Uterus (tissue), 4 donors: ENCODE measurements around the gene SH3PXD2B. TPM values are rescaled to one million over a fixed set of nuclear protein-coding genes. Genes with fewer than 3 reads are reported as not detected.

Experiments used
- DNase-seq, 2 donors: peaks; one replicate each; pipeline ENCODE4 v3.0.0-alpha.2; 2019 to 2020
- H3K27ac ChIP-seq, 2 donors: fragments of 200-600 bp; sonication (generic); 1 replicate in 1 of 2; 2 replicates in 1 of 2; pipeline ENCODE4 v1.5.1; 2016 to 2018
- H3K27me3 ChIP-seq, 2 donors: fragments of 200-600 bp; sonication (generic); one replicate each; pipeline ENCODE4 v1.5.1; 2018 to 2019; ENCODE audit warnings: control low read depth in 1 of 2
- H3K36me3 ChIP-seq, 2 donors: fragments of 200-600 bp; sonication (generic); one replicate each; pipeline ENCODE4 v1.5.1; 2019; ENCODE audit warnings: control low read depth in 1 of 2
- H3K4me1 ChIP-seq, 2 donors: fragments of 200-600 bp; sonication (generic); one replicate each; pipeline ENCODE4 v1.5.1; 2018 to 2019; ENCODE audit warnings: control low read depth in 1 of 2
- H3K4me3 ChIP-seq, 2 donors: fragments of 200-600 bp; sonication (generic); 1 replicate in 1 of 2; 2 replicates in 1 of 2; pipeline ENCODE4 v1.5.1; 2018 to 2019; ENCODE audit warnings: mild to moderate bottlenecking in 1 of 2
- H3K9me3 ChIP-seq, 2 donors: fragments of 200-600 bp; sonication (generic); one replicate each; pipeline ENCODE4 v1.5.1; 2019; ENCODE audit warnings: control low read depth in 1 of 2
- CTCF ChIP-seq, 4 experiments: fragments of 200-600 bp in 2 of 4; fragments of 450-650 bp in 2 of 4; sonication (generic) in 2 of 4; IDR thresholded peaks; one replicate each; pipeline ENCODE4 v1.5.1; 2016 to 2019; ENCODE audit warnings: antibody characterized with exemption in 4 of 4, mild to moderate bottlenecking in 2 of 4, moderate library complexity in 1 of 4
- POLR2A ChIP-seq, 2 donors: fragments of 450-650 bp; IDR thresholded peaks; one replicate each; pipeline ENCODE4 v1.6.1; 2016; ENCODE audit warnings: antibody characterized with exemption in 2 of 2, mild to moderate bottlenecking in 1 of 2, moderate library complexity in 1 of 2
- intact Hi-C: fragments of 100-400 bp; cut with DNase I; formaldehyde crosslinking; loops from one replicate; pipeline ENCODE4 v1.15.1; 2023; ENCODE audit warnings: low total_unique reads
- total RNA-seq, 4 donors: library from RNA; depleted of rRNA in 3 of 4; stranded (reverse); fragments of >200 nt in 3 of 4; gene quantifications; one replicate each; pipeline versions ENCODE4 v1.1.0 to v1.2.4, GENCODE V29; 2014 to 2023
- donor health status: DM: yes; HTN: yes; CAD: no.

Gene SH3PXD2B
- total RNA-seq, 4 donors from 2014 or later, result 26.1 to 82.6 (median 31.0) TPM

- H3K4me1 ChIP-seq, result peaks cover 8 to 14% of the 10 kb centered on the region in 2 donors
- intact Hi-C loops, result no loop called here
- DNase-seq, result no peak
- no peaks in the 10 kb centered on the region for H3K9me3 ChIP-seq
- H3K36me3 ChIP-seq, result no peaks in the 10 kb centered on the region
- no peaks in the 10 kb centered on the region for H3K27me3 ChIP-seq
- H3K27ac ChIP-seq, result peak overlapping the region; percentile 93 to 95
- H3K4me3 ChIP-seq, result no peak overlapping the region
- TF ChIP-seq CTCF (IDR thresholded peaks at IDR 0.05) (no peak), POLR2A (IDR thresholded peaks at IDR 0.05) (no peak)
These were observed 24.0 kb downstream of the SH3PXD2B start for GRCh38 chr5:172430354-172430753.

DNA sequence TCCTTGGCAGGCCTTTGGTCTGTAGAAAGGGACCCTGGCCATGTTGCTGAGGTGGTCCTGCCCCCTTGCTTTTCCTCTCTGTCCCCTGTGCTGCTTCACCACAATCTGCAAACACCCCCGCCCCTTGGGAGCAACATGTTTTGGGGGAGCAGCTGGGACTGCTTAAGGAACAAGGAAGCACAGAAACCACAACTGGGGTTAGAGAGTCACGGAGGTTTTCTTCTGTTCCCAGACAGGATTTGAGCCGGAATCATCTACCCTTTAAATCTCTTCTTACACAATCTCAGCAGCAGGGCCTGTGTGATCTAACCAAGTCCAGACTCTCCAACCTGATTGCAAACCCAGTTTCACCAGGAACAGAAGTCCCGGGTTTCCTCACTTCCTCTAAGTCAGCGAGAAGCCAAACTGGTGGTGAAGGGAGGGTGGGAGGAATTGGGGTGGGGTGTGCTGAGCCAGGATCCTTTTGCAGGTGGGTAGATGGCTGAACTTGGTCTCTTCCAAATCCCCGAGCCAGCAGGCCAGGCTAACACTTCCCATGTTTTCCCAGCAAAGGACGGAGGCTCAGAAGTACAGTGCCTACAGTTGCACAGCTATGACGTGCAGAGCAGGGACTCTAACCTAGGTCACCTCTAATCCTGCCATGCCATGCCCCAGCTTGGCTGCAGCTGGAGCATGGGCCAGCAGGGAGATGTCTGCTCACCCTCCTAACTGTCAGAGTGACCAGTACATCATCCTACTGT, 25.0 kb downstream of the SH3PXD2B start:
- DNase-seq, result peak; percentile 55 to 78
- Histone ChIP-seq H3K4me3 (no peak overlapping the region), H3K4me1 (peaks cover 8 to 14% of the 10 kb centered on the region in 2 donors), H3K36me3 (no peaks in the 10 kb centered on the region), H3K27me3 (no peaks in the 10 kb centered on the region), H3K9me3 (no peaks in the 10 kb centered on the region), H3K27ac (peak overlapping the region; percentile 93 to 95)
- intact Hi-C loops, result no loop called here
- TF ChIP-seq POLR2A (IDR thresholded peaks at IDR 0.05) (no peak), CTCF (IDR thresholded peaks at IDR 0.05) (no peak)

DNA sequence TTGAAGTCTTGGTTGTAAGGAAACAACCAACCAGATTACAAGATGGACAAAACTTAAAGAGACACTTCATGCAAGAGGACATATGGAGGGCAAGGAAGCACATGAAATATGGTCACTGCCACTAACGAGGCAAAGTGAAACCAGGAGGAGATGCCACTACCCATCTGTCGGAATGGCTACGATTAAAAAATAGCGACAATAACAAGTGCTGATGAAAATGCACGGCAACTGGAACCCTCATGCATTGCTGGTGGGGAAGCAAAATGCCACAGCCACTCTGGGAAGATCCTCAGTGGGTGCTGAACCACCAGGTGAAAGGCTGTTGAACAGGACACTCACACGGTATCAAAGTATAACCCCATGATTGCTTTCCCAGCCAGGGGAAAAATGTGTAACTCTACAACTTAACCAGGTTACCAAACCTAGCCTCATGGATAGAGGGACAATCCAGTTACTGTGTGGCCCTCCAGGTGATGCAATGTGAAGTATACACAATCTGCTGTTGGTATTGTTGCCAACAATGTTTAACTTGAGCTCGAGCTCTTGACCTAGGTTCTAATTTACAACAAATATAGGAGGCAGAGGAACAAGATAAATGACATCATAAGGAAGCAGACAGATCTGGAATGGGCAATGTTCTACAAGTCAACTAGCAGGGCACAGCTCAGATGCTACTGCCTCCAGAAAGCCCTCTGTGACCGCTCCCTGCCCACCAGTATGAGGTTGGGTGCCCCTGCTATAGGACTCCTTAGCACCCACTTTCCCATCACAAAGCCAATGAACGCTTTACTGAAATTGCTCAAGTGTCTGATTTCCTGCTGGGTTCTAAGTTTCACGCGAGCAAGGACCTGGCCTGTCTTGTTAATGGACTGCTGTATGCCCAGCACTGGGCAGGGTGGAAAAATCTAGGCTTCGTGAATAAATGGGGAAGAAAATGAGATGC, 25.8 kb downstream of the SH3PXD2B start:
- Histone ChIP-seq H3K4me1 (peaks cover 8 to 14% of the 10 kb centered on the region in 2 donors), H3K4me3 (no peak overlapping the region), H3K9me3 (no peaks in the 10 kb centered on the region), H3K27ac (peak overlapping the region; percentile 93 to 95), H3K36me3 (no peaks in the 10 kb centered on the region), H3K27me3 (no peaks in the 10 kb centered on the region)
- intact Hi-C loops, result no loop called here
- DNase-seq, result no peak
- TF ChIP-seq POLR2A (IDR thresholded peaks at IDR 0.05) (no peak), CTCF (IDR thresholded peaks at IDR 0.05) (no peak)

DNA sequence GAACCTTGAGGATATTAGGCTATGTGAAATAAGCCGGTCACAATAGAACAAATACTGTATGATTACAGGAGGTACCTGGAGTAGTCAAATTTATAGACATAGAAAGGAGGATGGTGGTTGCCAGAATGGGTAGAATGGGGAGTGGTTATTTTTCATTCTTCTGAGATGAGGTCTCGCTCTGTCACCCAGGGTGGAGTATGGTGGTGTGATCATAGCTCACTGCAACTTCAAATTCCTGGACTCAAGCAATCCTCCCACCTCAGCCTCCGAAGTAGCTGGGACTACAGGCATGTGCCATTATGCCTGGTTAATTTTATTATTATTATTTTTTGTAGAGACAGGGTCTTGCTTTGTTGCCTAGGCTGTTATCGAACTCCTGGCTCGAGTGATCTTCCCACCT, 27.1 kb downstream of the SH3PXD2B start:
- peaks cover 8 to 14% of the 10 kb centered on the region in 2 donors for H3K4me1 ChIP-seq
- H3K36me3 ChIP-seq, result no peaks in the 10 kb centered on the region
- intact Hi-C loops, result no loop called here
- H3K27me3 ChIP-seq, result no peaks in the 10 kb centered on the region
- no peaks in the 10 kb centered on the region for H3K9me3 ChIP-seq
- no peak overlapping the region for H3K4me3 ChIP-seq
- DNase-seq, result no peak
- TF ChIP-seq POLR2A (IDR thresholded peaks at IDR 0.05) (no peak), CTCF (IDR thresholded peaks at IDR 0.05) (no peak)
- peak overlapping the region; percentile 93 to 95 for H3K27ac ChIP-seq

DNA sequence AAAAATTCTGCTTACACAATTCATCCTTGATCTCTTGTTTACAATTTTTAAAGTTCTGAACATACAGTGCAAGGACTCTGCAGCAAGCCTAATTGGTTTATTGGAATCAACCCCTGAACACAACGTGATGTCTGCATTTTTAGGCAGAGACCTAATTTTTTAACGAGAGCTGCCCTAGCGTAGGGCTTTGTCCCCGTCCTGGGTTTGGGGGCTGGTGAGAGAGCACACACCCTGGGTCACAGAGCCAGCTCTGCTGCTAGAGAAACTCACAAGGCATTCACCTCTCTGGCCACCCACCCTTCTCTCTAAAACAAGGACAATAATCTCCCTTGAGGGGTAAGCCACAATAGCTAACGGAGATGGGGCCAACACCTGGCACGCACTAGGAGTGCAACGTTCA, 28.2 kb downstream of the SH3PXD2B start:
- TF ChIP-seq CTCF (IDR thresholded peaks at IDR 0.05), result no peak
- TF ChIP-seq POLR2A (IDR thresholded peaks at IDR 0.05), result no peak
- H3K9me3 ChIP-seq, result no peaks in the 10 kb centered on the region
- H3K4me1 ChIP-seq, result peaks cover 8 to 21% of the 10 kb centered on the region in 2 donors
- peak overlapping the region; percentile 93 to 95 for H3K27ac ChIP-seq
- H3K4me3 ChIP-seq, result no peak overlapping the region
- H3K27me3 ChIP-seq, result no peaks in the 10 kb centered on the region
- no peak for DNase-seq
- H3K36me3 ChIP-seq, result no peaks in the 10 kb centered on the region
- intact Hi-C loops, result no loop called here
